Measurements from ENCODE around the gene FAM13B. TPM values are rescaled to one million over a fixed set of nuclear protein-coding genes. Genes with fewer than 3 reads are reported as not detected.

FAM13B gene
- total and polyA plus RNA-seq, 10 of the 15 experiments (the other 5 are each of a cell fraction or from before 2014, with no cell fraction given) = 3.6 to 30.0 (median 20.3) TPM

DNA sequence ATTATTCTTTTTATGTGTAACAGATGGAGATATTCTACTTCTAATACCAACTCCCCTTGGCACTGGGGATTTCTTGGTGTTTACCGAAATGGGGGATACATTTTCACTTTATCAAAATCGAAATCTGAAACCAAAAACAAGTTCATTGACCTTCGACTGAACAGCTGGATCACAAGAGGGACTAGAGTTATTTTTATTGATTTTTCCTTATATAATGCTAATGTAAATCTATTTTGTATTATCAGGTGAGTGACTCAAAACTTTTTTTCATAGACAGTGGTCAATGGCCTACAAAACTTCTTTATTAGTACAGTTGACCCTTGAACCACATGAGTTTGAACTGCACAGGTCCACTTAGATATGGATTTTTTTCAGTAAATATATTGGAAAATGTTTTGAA is 133.4 kb downstream of the FAM13B start:
- FAIRE-seq = no peak
- ChIA-PET POLR2A (interaction anchor here (2.1 kb wide), 1 partner anchor 11 kb away, joined by 13 read pairs; the partner anchor contains the start of gene PKD2L2), RAD21 (ENCODE audit: unreplicated experiment) (interaction anchor here (3.3 kb wide), 1 partner anchor 11 kb away, joined by 17 read pairs; the partner anchor contains the start of gene PKD2L2), CTCF (interaction anchor here (1.4 kb wide), 1 partner anchor 36 kb away, joined by 4 read pairs; no protein-coding TSS in a partner anchor), SMC1A (ENCODE audit: uncharacterized antibody, unreplicated experiment) (interaction anchor here (4.4 kb wide), 1 partner anchor 11 kb away, joined by 24 read pairs; the partner anchor contains the start of gene PKD2L2)
- Histone ChIP-seq H3K4me1 (ENCODE audit: control insufficient read depth, insufficient read depth, low read length) (peaks cover 16% of the 10 kb centered on the region), H4K20me1 (ENCODE audit: control insufficient read depth, insufficient read depth) (no peaks in the 10 kb centered on the region), H3K4me2 (ENCODE audit: control insufficient read depth, insufficient read depth) (no peak overlapping the region), H3K36me3 (ENCODE audit: control insufficient read depth in 2 of 2, insufficient read depth in 2 of 2, low read length in 1 of 2) (no peaks in the 10 kb centered on the region), H3K4me3 (no peak overlapping the region), H3K27ac (ENCODE audit: control insufficient read depth, insufficient read depth) (no peak overlapping the region), H3K79me2 (ENCODE audit: control insufficient read depth, insufficient read depth, low read length) (no peaks in the 10 kb centered on the region), H2AFZ (ENCODE audit: control insufficient read depth, low read depth, low read length) (no peak overlapping the region), H3K9ac (ENCODE audit: control insufficient read depth, insufficient read depth, low read length) (no peak overlapping the region), H3K27me3 (replicated peaks in 1 of 2; ENCODE audit: control insufficient read depth in 2 of 2, insufficient read depth in 2 of 2, low read length in 1 of 2) (no peaks in the 10 kb centered on the region), H3K9me3 (replicated peaks; ENCODE audit: control insufficient read depth, insufficient read depth, low read length) (no peaks in the 10 kb centered on the region)
- TF ChIP-seq DPF2 (IDR thresholded peaks at IDR 0.05) (no peak), EZH2 (IDR thresholded peaks at IDR 0.05; ENCODE audit: borderline replicate concordance, control insufficient read depth, low read depth, low read length) (no peak), YBX1 (IDR thresholded peaks at IDR 0.05) (no peak)
- ATAC-seq = no peak
- intact Hi-C loops (cut with micrococcal nuclease; ENCODE audit: unreplicated experiment) = no loop called here
- WGBS (ENCODE audit: insufficient coverage, insufficient replicate concordance, low lambda C conversion rate, missing lambda C conversion rate) = 20% methylated on average over 3 of the region's 3 CpGs
- no TSS peak for BruUV-seq (replicated peaks)
- no peak for DNase-seq (ENCODE audit: low read depth, low spot score)
- in situ Hi-C loops (cut with MboI) = no loop called here

- no peak overlapping the region for H2AFZ ChIP-seq (ENCODE audit: control insufficient read depth, low read depth, low read length)
- 93% methylated on average over 3 of the region's 3 CpGs for WGBS (ENCODE audit: insufficient coverage, insufficient replicate concordance, low lambda C conversion rate, missing lambda C conversion rate)
- peaks cover 16% of the 10 kb centered on the region for H3K4me1 ChIP-seq (ENCODE audit: control insufficient read depth, insufficient read depth, low read length)
- intact Hi-C loops (cut with micrococcal nuclease; ENCODE audit: unreplicated experiment) = no loop called here
- no peak for DNase-seq (ENCODE audit: low read depth, low spot score)
- H4K20me1 ChIP-seq (ENCODE audit: control insufficient read depth, insufficient read depth) = no peaks in the 10 kb centered on the region
- H3K36me3 ChIP-seq (ENCODE audit: control insufficient read depth in 2 of 2, insufficient read depth in 2 of 2, low read length in 1 of 2) = no peaks in the 10 kb centered on the region
- no peak overlapping the region for H3K9ac ChIP-seq (ENCODE audit: control insufficient read depth, insufficient read depth, low read length)
- in situ Hi-C loops (cut with MboI) = no loop called here
- ChIA-PET CTCF (interaction anchor here (1.2 kb wide), 1 partner anchor 130 kb away, joined by 3 read pairs; no protein-coding TSS in a partner anchor), POLR2A (interaction anchor here (0.9 kb wide), 1 partner anchor 39 kb away, joined by 3 read pairs; no protein-coding TSS in a partner anchor), SMC1A (ENCODE audit: uncharacterized antibody, unreplicated experiment) (interaction anchor here (0.7 to 4.4 kb wide), 3 partner anchors 8 to 117 kb away, joined by 3 to 24 read pairs (median 3); partner anchors contain the start of gene PKD2L2), RAD21 (ENCODE audit: unreplicated experiment) (interaction anchor here (1.3 to 3.3 kb wide), 2 partner anchors 8 to 118 kb away, joined by 4 to 17 read pairs; partner anchors contain the start of gene PKD2L2)
- H3K79me2 ChIP-seq (ENCODE audit: control insufficient read depth, insufficient read depth, low read length) = no peaks in the 10 kb centered on the region
- no peaks in the 10 kb centered on the region for H3K9me3 ChIP-seq (replicated peaks; ENCODE audit: control insufficient read depth, insufficient read depth, low read length)
- H3K4me2 ChIP-seq (ENCODE audit: control insufficient read depth, insufficient read depth) = no peak overlapping the region
- no peak overlapping the region for H3K27ac ChIP-seq (ENCODE audit: control insufficient read depth, insufficient read depth)
- no peak for FAIRE-seq
- no TSS peak for BruUV-seq (replicated peaks)
- no peaks in the 10 kb centered on the region for H3K27me3 ChIP-seq (replicated peaks in 1 of 2; ENCODE audit: control insufficient read depth in 2 of 2, insufficient read depth in 2 of 2, low read length in 1 of 2)
- ATAC-seq = no peak
- no peak overlapping the region for H3K4me3 ChIP-seq
- TF ChIP-seq POU2F2 (IDR thresholded peaks at IDR 0.05; ENCODE audit: borderline replicate concordance, low read depth, low read length) (no peak), BCL3 (IDR thresholded peaks at IDR 0.05; ENCODE audit: borderline replicate concordance, insufficient read depth, low read depth, low read length, poor library complexity, severe bottlenecking) (no peak), WRNIP1 (IDR thresholded peaks at IDR 0.05; ENCODE audit: borderline replicate concordance, low read depth, low read length) (no peak), TCF7 (IDR thresholded peaks at IDR 0.05; ENCODE audit: borderline replicate concordance) (no peak), USF2 (IDR thresholded peaks at IDR 0.05; ENCODE audit: borderline replicate concordance, low read depth, low read length) (no peak), IRF3 (IDR thresholded peaks at IDR 0.05) (no peak), ZNF207 (IDR thresholded peaks at IDR 0.05; ENCODE audit: borderline replicate concordance) (no peak)
- TF ChIP-seq, protein P1, sequence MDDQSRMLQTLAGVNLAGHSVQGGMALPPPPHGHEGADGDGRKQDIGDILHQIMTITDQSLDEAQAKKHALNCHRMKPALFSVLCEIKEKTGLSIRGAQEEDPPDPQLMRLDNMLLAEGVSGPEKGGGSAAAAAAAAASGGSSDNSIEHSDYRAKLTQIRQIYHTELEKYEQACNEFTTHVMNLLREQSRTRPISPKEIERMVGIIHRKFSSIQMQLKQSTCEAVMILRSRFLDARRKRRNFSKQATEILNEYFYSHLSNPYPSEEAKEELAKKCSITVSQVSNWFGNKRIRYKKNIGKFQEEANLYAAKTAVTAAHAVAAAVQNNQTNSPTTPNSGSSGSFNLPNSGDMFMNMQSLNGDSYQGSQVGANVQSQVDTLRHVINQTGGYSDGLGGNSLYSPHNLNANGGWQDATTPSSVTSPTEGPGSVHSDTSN (IDR thresholded peaks at IDR 0.05; ENCODE audit: insufficient replicate concordance, low read depth, low read length) = no peak
Measured at GRCh38 chr5:137896560-137896959, 136.3 kb downstream of the FAM13B start.

All from GM12878 (cell line).